Mammary epithelial cell (primary cell): ENCODE measurements around the gene ERN2.

ENCODE experiments used
- CTCF ChIP-seq, 2 donors: IDR thresholded peaks in 1 of 2; conservative IDR thresholded peaks in 1 of 2; 2 replicates each; pipeline ENCODE4 v1.5.1; 2011 to 2012; ENCODE audit warnings: inconsistent platforms in 2 of 2, low read length in 2 of 2, mild to moderate bottlenecking in 2 of 2, control low read depth in 1 of 2, low read depth in 1 of 2; ENCODE audit not compliant: insufficient read depth in 1 of 2; ENCODE audit errors: extremely low read depth in 1 of 2
- EZH2 ChIP-seq: IDR thresholded peaks from 2 replicates; pipeline ENCODE4 v1.6.1; 2012; ENCODE audit warnings: low read length, inconsistent platforms, borderline replicate concordance

- TF ChIP-seq CTCF (conservative IDR thresholded peaks at IDR 0.05 in 1 of 2, IDR thresholded peaks at IDR 0.05 in 1 of 2; ENCODE audit: extremely low read depth in 1 of 2, insufficient read depth in 1 of 2, low read depth in 1 of 2, low read length in 2 of 2): no peak
- TF ChIP-seq EZH2: no peak
Observed at GRCh38 chr16:23726710-23727109, 13.7 kb upstream of the ERN2 start.
